Activated CD4-positive, alpha-beta T cell treated with anti-CD3 and anti-CD28 coated beads for 4 hours (primary cell): ENCODE data around the gene VSIG10L.

Source experiments
- DNase-seq, 2 donors: peaks; one replicate each; pipeline ENCODE4 v3.0.0-alpha.2; 2020

Gene VSIG10L

DNA sequence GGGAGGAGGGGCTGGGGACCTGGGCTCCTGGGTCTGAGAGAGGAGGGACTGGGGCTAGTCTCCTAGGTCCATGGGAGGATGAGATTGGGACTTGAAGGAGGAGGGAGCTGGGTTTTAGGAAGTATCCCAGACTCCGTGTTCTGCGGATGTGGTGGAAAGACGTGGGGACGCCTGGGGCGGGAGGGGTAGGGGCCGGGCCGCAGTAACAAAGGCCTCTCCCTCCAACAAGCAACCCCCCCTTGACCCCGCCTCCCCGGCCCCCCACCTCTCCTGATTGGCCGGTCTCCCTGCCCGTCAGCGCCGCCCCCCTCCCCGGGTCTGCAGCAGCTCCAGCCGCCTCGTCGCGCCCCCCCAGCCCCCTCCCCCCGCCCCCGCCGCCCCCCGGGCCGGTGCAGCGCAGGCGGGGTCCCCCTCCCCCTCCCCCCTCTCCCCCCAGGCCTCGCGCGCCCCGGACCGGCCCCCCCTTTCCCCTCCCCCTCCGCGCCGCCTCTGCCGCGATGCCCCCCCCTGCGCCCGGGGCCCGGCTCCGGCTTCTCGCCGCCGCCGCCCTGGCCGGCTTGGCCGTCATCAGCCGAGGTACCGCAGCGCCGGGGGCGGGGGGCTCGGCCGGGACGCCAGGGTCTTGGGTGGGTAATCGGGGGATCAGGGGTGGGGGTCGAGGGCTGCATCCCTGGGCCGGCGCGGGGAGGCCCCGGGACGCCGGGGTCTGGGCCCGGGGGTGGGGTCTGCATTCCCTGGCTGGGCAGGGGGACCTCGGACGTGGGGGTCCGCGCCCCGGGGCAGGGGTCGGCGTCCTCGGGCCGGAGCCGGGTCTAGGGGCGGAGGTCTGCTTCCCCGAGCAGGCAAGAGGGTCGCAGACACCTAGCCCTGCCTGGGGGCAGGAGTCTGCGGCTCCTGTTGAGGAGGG is 30.3 kb downstream of the VSIG10L start, which contains the start of gene IGLON5:
IGLON5 (plus strand) TSS at position 294 of the 907 bp plus-strand sequence; CDS start at position 498, 204 bp downstream.
- DNase-seq: no peak

DNA sequence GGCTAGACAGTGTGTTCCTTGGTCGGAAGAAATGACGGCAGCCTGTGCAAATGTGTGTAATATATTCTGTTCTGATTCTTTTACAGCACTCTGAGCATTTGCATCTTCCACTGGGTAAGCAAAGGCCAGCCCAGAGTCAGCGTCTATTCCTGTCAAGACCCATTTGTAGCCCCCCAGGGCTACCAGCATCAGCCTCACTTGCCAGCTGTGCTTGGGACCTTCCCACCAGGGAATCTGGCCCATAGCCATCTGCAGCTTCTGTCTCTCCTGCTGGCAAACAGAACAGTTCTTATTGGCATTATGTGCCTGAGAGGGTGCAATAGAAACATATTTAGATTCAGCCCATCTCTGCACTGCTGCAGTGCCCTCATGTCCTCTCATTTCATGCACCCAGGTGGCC is 36.5 kb downstream of the VSIG10L start:
- no peak for DNase-seq

DNA sequence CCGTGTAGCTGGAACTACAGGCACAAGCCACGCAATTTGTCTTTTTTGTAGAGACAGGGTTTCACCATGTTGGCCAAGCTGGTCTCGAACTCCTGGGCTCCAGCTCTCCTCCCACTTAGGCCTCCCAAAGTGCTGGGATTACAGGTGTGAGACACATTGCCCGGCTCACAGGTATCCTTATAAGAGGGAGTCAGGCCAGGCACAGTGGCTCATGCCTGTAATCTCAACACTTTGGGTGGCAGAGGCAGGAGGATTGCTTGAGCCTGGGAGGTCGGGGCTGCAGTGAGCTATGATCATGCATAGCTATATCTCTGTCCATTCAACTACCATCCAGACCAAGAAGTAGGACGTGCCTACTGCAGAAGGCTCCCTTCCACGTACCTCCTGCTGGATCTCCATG is 40.7 kb downstream of the VSIG10L start:
- DNase-seq: no peak

DNA sequence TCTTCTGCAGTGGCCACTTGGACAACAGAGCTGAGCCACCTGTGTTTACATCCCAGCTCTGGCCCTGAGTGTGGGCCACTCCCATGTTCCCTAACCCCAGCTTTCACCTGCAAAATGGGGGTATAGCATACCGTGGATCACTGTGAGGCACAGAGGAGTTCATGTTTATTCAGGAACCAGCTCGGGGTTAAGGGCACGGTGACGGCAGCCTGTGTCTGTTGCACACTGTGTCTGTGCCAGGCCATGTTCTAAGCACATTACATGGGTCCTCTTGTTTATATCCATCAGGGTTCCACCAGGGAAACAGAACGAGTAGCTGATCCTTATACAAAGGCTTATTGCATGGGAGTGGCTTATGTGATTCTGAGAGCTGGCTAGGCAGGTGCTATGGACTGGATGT is 44.5 kb downstream of the VSIG10L start:
- no peak for DNase-seq

DNA sequence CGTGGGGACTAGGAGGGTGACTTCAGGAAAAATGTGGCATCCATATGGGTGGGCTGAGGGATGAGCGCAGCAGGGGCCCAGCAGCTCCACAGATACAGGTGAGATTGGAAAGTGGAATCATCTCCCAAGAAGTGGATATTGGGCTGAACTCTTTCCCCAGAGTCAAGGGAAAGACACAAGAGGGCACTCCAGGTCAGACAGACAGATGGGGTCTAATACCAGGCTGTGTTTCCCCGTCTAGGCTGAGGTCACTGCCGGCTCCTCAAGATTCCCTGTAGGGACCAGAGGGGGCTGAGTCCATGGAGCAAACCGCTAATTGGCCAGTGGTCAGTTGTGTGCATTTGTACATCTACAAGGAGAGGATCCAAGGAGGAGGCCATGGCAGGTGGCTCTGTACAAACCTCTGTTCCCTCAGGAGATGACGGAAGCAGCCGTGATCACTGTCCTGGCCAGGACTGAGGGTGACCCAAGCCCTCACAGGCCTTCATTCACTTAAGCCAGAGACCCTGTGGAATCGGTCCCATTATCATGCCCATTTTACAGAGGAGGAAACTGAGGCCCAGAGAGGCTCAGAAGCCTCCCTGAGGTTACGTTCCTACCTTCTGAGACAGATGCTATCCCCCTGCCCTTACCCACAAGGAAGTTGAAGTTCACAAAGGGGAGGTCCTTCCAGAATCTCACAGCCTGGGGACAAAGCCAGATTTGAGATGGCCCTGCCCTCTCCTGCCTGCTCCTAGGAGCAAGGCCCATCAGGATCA is 45.4 kb downstream of the VSIG10L start:
- no peak for DNase-seq

DNA sequence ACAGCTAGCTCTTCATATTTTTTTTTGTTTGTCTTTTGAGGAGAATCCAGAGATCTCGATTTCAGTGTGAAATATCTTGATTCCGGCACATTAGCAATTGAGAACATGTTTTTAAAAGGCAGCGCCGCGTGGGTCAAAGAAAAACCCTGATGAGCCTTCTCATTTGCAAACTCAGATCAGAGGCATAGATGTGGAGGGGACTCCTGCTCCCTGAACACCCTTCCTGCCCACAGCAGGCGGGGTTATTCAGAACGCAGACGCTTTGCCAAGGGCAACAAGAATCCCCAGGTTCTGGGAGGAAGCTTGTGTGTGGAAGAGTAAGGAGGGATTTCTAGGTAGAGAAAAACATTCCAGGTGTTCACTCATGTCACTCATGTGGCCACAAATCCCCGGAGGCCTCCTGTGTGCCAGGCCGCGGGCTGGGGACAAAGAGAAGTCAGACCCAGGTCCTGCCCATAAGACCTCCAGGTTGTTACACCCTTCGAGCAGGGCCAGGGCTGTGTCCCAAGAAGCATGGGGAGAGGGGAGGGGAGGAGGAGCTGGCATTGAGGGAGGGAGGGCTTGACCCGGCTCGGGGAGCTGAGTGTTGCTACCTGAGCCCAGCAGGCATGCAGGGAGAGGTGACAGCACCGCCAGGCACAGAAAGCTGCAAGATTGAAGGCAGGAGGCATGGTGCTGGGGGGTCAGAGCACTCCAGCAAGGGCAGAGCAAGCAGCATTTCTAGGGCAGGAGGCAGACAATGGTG is 46.4 kb downstream of the VSIG10L start:
- DNase-seq: no peak

DNA sequence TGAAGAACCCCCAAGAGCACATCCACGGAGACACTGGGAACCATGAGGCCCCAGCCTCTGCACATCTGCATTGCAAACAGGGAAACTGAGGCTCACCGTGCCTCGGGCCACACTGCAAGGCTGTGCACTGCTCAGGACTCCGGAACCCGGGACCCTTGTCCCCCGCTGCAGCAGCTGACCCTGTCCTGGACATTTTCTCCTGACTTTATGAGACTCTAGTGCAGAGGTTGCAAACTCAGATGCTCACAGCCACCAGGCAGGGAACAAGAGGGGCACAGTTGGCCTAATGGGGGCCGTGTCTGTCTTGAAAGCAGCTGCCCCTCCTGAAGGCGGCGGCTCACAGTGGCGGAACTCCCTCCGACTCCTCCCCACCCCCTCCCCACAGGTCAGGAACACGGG is 47.0 kb downstream of the VSIG10L start:
- no peak for DNase-seq

DNA sequence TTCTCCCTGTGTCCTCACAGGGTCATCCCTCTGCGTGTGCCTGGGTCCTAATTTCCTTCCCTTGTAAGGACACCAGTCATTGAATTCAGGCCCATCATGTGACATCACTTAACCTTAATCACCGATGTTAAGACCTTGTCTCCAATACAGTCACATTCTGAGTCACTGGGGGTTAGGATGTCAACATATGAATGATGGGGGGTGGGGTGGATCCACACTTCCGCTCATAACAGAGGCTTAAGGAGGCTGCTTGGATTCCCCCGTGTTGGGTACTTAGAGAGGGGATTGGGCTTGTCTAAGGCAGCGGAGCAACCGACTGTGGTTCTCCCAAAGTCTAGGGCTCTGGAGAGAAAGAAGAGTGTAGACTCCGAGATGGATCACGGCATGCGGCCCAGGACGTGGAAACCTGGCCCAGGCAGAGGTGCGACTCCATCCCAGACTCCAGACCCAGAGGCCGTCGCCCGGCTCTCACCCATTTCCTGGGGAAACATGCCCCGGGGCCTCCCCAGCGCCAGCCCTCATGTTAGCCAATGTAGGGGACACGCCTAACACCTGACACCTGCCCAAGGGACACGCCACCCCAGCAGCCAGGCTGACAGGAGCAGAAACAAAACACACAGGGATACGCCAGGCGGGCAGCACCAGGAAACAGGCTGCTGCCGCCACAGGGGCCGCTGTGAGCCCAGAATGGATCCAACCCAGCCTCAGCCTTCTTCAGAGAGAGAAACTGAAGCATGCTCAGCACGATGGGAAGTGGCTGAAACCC is 47.5 kb downstream of the VSIG10L start:
- no peak for DNase-seq

DNA sequence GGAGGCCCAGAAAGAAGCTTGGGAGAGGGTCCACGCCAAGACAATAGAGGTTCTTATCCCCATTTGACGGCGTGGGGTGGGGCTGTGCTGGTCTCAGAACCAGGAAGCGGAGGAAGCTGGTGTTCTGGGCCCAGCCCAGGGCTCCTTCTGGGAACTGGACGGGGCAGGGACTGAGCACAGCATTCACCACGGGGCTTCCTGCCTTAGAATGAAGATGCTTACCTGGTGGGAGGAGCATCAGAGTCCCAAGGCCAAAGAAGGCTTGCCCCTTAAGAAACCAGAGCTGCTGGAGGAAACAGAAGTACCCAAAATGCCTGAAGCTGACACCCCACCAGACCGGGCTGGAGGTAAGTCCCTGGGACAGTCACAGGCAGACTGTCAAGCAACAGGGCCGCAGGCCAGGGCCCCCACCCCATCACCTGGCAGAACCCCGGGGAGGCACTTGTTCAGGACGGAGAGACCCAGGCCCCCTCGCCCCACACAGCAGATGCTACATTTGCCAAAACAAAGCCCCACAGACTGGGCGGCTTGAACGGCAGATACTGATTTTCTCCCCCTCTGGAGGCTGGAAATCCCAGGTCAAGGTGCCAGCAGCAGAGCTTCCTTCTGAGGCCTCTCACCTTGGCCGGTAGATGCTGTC is 48.2 kb downstream of the VSIG10L start:
- DNase-seq: no peak

DNA sequence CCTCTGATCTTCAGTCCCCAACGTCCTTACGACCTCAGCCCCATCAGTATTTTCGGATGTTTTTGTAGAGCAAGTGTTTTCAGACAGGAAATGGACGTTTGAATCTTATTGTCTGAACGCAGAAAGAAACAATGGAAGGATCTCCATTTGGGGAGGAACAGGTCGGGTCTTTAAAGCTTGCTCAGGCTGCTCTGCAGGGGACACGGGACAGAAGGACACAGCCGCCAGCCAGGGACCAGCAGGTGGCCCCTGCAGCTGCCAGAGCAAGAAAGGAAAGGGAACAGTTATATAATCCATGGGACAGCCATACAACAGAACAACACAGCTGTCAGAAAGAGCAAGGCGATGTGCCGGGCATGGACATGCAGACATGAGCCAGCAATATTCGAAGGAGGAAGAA is 49.0 kb downstream of the VSIG10L start:
- DNase-seq: no peak

DNA sequence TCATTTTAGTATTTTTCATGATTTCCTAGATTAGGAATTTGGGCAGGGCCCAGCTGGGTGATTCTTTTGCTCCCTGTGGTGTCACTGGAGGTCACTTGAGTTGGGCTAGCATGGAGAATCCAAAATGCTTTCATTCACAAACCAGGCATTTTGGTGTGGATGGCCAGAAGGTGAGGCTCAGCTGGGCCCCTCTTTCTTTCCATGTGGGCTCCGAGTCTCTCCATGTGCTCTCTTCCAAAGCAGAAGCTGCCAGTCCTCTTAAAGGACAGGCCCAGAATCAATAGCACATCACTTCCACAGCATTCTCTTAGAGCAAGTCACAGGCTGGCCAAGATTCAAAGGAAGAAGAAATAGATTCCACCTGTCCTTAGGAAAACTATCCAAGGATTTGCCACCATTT is 52.3 kb downstream of the VSIG10L start:
- no peak for DNase-seq

DNA sequence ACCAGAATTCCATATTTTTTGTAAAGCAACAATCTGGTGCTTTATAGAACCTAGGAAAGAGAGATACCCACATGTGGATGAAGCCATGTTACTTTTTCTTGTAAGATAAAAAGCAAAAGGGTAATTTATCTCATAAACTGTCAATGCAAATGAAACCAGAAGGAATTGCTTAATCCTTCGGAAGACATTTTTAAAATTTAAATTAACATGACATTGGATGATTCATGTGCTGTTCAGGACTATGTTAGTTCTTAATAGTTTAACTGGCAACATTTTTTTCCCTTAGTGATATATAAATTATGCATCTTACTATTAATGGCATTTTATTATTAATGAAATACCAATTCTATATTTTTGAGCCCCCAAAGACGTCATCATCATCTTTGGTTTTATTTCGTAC is 56.3 kb downstream of the VSIG10L start:
- no peak for DNase-seq

DNA sequence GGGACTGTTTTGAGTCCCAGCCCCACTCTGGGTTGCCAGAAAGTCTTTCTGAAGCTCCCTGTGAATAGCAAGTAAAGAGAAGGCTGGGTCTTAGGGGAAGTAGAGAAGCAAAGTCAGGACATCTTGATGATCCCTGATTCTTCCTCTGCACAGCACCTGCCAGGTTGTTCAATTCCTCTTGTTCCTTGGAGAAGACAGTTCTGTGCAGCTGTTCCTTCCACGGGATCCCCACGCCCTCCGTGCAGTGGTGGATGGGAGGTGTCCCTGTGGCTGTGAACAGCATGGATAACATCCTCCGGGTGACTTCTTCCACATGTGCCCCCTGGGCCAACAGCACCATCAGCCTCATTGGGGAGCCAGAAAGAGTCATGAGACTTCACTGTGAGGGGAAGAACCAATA is 59.6 kb downstream of the VSIG10L start:
- DNase-seq: no peak
